Measurements from ENCODE around the gene UROS.

The UROS gene

DNA sequence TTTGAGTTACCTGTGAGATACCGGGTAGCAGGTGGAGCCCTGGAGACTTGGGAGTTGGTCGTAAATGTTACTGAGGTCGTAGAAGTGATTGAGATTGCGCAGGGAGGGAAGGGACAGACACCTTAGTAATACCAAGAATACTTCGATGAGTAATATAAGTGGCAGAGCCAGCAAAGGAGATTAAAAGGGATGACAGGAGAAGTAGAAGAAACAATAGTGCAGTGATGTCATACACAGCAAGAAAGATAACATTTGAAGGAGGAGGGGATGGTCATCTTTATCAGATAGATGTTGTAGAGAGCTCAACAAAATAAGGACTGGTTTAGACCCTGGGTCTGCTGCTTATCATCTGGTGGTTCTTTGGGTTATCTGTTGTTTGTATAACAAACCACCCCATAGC is 5.3 kb upstream of the UROS start:
- DNase-seq (ENCODE audit: low spot score), result no peak

DNA sequence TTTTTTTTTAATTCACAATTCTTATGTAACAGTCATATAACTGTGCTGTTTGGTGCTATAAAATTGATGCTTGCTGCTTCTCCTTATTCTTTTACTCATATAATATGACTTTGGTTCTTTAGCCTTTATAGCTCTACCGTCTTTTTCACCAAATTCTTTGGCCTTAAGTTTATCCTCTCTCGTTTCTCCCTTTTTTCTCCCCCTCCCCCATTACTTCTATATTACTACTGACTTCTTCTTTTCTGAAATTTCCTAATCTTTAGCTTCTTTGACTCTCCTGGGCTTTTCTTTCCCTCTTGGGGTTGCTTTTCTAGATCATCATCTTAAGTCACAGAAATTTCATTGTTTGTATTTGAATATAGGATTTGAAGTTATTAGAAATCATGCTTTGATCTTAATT is 4.1 kb upstream of the UROS start:
- DNase-seq (ENCODE audit: low spot score), result no peak

DNA sequence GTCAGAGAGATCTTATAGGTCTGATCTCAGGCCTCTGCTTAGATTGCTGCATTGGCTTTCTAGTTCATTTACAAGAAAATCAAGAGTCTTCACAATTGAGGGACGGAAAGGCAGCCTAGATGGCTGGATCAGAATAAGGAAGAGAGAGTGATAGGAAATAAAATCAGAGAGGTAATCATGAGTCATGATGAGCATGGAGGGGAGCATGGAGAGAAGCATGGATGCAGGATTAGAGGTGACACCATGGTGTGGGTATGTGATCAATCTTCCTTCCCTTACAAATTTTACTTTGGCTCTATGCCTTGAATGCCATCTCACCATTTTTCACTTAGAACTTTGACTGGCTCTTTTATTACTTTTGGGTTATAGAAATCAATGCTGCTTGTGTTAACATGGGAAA is 1.7 kb upstream of the UROS start:
- DNase-seq (ENCODE audit: low spot score), result no peak

DNA sequence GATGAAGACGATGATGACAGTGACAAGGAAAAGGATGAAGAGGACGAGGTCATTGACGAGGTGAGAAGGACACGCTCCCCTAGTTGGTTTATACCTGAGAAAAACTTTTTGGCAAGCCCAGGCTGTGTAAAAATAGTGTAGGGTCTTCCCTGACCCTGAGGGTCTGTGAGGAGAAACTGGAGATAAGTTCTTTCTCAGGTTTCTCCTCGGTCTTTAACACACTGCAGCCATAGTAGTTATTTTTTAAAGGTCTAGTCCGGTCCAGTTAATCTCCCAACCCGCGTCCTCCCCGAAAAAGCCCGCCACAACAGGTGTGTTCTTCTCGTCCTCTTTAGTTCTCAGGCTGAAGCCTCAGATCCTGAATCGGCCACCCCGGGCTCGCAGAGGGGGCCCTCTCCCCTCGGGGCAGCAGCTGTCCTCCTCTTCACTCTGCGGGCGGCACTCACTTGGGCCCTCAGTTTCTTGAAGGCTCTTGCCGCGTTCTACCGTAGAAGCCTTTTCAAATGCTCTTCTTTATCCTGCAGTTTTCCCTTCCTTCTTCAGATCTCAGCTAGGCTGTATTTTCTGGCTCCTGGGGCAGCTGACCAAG is 699 bp upstream of the UROS start:
- DNase-seq (ENCODE audit: low spot score), result no peak

DNA sequence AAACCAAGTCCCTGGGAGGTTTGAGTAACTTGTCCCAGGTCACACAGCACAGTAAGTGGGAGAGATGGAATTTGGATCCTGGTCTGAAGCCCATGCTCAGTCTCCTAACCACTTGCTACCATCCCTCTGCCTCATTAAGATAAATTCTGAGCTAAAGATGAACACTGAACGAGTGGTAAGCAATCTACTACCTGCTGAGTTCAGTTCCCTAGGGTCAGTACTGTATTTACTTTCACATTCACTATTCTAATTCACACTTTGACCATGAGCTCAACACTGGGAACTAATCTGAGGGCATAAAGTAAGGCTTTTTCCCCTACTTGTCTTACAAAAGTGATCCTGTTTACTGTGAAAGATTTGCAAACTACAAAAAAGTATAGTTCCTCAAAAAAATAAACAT is 2.4 kb downstream of the UROS start:
- no peak for DNase-seq (ENCODE audit: low spot score)

DNA sequence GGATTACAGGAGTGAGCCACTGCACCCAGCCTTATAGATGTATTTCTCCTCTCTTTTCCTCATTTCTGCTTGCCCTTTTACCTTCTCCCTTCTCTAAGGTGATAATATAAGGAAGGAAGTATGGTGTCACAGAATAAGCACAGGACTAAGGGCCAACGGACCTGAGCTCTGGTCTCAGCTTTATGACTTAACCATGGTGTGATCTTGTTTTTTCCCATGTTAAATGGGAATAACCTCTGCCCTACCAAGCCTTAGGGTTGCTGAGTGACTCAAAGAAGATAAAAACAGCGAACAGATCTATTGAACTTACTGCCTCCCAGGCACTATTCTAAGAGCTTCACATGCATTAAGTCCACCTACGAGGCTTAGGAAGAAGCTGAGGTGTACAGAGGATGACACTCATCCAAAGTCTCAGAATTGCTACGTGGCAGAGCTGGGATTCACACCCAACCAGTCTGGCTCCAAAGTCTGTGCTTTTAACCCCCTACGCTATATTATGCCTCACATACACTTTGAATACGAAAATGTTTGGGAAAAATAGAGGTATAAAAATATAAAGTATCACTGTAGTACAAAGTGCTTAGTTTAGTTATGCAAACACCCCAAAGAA is 5.6 kb downstream of the UROS start:
- DNase-seq (ENCODE audit: low spot score), result no peak

DNA sequence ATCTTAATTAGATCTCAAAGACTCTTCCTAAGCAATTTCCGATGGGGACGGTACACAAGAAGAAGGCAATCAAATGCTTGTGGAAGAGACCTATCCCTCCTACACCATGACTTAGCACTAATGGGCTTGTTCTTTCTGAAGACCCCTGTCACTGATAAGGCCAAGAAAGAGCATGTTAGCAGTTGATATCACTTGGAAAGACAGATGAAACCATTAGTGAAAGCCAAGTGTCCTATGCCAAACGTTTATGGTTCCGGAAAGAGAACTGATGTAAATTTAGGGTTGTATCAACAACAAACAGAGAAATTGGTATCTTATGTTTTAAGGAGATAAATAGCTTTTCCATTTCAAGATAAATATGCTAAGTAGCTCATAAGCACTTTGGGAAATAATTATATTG is 6.5 kb downstream of the UROS start:
- no peak for DNase-seq (ENCODE audit: low spot score)

DNA sequence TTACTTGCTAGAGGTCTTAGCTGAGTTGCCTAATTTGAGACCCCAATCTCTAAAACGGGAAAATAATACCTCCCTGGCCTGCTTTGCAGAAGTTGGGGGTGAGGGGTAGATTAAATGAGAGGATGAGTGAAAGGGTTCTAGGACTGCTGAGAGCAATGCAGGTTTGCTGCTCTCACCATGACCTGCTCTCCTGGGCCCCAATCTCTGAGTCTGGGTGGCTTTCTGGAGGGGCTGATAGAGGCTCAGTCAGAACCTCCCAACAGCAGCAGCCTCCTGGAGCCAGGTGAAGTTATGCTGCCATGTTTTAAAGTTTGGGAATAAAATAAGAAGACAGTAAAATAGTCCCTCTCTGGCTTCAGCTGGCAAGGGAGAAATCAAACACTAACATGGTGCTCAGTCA is 7.3 kb downstream of the UROS start:
- no peak for DNase-seq (ENCODE audit: low spot score)

DNA sequence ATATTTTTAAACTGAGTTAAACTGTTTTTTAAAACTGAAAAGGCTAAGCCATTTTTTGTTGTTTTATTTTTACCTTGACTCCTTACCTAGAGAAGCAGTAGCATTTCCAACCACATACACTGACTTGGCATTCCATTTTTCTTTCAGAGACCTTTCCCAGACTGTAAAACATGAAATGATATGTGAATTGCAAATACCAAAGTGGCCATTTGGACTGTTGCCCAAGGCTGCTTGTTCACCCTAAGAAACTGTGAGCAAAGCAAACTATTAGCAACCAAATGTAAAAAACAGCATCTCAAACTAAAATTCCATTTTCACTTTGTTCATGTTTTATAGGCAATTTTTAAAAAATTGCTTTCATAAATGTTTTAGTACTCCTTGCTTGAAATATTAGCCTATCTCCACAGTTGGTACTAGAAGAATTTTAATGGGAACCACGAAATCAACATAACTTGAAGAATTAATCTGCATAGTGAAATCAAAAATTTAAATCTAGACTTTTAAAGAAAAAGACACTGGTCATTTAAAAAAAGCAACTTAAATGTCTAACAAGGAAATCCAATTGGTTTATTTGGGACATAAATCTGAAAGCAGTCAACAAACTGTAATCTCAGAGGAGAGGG is 10.8 kb downstream of the UROS start:
- no peak for DNase-seq (ENCODE audit: low spot score)

DNA sequence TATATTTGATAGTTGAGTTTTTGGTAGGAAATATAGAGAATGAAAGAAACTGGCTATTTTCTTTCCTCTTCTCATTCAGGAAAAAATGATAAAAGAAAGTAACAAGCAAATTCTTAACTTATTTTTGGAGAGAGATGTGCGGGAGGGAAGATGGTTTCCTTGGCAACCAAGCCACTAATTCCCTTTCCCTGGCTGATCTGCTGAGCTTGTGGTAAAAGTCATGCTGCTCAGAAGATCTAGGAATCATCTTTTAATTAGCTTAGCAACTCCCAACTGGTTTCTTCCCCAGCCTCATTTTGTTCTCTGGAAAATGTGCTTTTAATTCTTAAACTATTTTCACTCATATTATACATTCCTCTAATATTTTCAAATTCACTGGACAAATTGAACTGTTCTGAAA is 11.8 kb downstream of the UROS start:
- no peak for DNase-seq (ENCODE audit: low spot score)

DNA sequence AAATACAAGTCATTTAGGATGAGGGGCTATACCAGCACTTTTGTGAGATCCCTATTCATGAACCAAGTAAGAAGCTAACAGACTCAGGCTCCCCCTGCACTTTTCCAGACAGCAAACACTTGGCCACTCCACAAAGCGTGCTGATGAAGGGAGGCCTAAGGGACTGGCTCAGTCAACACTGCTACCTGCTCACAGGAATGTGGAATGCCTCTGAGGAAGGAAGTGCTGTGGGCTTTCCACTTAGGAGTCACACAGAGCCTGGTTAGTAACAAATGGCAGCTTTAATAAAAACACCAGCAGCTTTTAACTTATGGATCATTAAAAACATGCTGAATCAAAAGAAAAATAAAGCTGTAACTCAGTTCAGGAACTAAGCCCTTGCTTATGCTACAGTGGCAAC is 15.0 kb downstream of the UROS start:
- DNase-seq (ENCODE audit: low spot score), result no peak

DNA sequence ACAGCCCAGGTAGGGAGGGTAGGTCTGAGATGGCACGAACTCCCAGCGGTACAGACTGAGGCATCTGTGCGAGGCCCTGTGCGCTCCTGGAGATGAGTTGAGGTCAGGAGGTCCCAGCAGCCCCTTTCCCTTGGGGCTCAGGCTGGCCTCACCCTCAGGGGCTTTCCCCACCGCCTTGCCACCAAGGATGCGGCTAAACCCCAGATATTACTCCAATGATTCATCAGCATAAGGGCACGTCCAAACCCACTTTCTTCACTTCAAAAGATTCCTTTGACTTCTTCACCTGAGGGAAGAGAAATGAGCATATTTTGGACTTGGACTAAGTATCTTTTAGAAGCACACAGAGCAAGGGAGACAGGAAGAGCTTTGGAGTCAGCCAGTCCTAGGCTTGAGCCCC is 20.3 kb downstream of the UROS start:
- no peak for DNase-seq (ENCODE audit: low spot score)

DNA sequence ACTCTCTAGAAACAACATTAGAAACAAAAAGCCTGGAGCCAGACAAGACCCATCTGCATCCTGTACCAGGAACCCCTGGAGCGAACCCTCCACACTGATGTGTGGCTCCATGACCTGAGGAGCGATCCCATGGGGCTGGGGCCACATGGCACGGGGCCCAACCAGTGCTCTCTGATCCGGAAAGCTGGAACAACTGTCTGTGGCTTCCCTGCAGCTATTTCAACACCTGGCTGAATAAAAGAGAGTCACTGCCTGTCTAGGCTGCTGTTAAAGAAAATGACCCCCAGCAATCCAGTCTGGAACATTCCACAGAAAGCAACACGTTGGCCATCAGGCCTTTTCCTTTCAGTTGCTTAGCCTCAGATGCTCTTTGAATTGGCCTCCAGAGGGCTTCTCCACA is 20.9 kb downstream of the UROS start:
- no peak for DNase-seq (ENCODE audit: low spot score)

DNA sequence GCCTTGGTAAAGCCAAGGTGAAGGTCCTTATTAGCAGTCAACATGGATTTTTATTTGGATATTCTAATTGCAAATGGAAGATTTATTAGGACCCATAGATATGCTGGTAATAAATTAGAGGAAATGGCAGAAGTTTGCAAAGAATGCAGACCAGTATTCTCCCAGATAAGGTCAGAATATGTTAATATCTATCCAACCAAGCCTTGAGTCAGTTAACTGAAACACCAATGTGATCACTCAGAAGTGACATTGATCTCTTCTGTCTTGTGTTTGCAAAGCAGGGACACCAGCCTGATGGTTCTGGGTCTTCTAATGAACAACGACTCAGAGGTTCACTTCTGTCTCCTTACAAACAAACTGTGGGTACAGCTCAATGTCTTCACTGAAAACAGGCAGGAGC is 21.5 kb downstream of the UROS start:
- DNase-seq (ENCODE audit: low spot score), result no peak

DNA sequence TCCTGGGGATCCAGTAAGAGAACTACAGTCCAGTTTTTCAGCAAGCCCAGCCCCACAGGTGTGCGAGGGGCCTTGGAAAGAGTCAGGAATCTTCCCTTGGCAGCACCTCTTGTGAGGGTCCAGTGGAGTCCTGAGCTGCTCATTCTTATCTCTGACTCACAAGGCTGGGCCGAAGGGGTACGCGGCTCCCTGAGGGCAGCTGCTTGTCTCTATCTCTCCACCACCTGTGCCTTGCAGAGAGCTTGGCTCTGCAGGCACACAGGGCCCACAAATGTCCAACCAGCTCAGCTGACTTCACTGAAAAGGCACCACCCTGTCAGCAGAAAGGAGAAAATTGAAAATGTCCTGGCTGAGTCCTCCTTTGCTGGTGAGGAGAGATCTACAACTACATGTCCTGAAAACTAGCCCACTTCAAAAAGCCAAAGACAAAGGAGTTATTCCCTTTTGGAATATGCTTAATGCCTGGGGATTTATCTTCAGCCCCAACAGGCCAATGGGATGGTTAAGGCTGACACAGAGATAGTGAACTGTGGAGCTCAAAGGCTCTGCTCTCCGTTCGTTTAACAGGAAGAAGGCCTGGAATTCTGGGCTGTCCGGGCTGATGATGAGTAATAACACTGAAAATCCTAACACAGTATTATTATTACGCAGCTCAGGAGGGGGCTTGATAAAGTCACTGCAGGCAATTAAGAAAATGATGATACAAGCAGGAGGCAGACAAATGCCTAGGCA is 23.4 kb downstream of the UROS start:
- no peak for DNase-seq (ENCODE audit: low spot score)

DNA sequence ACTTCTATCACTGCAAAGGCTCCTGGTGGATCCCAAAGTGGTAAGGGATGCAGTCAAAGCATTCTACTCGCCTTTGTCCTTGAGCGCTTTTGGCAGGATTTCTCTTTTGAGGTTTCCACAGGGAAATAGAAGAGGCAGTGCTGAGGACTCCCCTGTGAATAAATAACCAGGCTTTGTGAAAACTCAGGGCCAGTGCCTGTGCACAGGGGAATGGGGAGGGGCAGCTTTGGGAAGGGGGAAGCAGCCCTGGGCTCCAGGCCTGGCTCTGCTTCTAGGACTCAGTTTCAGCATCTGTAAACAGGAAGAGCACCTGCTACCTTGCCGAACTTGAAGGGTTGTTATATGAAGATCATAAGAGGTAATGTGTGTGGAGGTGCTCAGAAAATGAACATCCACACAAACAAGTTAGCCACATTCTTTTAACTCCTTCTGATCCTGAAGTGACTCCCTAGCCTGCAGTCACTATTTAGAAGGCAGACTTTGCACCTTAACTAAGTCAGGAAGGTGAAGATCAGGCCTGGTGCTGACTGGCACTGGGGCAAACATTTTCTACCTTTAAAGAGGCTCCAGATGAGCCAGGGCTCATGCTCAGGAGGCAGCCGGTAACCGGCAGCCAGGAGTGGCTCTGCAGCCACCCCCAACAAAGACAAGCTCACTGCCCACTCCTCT is 24.9 kb downstream of the UROS start:
- no peak for DNase-seq (ENCODE audit: low spot score)

DNA sequence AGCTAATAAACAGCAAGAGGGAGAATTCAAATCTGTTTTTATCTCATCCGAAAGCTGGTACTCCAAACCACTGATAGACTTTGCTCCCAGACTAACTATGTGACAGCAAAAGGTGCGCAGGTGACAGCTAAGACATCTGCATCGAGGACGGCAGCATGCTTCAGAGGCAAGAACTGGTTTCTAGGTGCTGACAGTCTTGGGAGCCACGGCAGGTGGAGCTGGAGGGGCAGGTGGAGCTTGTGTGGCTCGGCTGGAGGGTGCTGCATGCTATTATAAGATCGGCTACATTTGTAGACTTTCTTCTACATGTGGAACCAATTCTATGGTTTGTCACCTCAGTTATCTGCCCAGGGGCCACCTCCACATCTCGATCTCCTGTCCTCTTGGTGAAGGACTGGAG is 25.6 kb downstream of the UROS start:
- no peak for DNase-seq (ENCODE audit: low spot score)

DNA sequence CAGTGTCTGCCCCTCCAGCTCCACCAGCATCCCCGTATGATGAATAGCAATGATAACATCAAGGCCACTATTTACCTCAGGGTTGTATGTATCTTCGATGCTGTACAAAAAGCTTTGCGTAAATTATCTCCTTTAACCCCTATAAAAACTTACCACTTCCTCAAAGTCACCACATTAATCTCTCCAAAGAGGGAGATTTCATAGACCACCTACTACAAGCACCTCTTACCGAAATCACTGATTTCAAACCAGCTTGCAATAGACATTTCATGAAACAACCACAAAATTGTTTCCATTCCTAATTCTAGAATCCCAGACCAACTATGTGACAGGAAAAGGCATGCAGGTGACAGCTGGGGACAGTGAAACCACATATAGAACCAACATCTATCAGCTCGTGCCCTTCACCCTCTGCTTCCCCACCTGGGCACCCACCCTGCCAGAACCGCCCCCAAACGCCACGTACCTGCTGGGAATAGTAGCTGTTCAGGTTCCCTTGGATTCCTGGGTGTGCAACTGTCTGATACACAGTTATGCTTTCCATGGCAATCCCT is 27.3 kb downstream of the UROS start:
- DNase-seq (ENCODE audit: low spot score), result no peak

DNA sequence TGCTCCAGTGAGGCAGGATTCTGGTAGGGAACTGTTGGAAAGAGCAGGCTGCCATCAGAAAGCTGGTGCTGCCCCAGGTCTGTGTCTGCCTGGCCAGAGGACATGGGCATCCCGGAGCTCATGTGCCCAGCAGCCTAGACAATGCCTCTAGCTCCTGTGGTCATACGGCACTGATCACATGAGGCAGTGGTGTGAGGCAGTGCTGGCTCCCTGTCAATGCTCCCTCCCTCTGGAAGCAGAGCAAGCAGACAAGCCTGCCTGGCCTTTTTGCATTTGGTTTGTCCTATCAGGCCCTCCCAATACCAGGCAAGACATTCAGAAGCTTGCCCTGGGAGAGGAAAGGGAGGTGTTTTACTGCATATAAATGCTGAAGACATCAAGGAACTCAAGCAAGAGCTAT is 27.9 kb downstream of the UROS start:
- peak; percentile 95 for DNase-seq (ENCODE audit: low spot score)

DNA sequence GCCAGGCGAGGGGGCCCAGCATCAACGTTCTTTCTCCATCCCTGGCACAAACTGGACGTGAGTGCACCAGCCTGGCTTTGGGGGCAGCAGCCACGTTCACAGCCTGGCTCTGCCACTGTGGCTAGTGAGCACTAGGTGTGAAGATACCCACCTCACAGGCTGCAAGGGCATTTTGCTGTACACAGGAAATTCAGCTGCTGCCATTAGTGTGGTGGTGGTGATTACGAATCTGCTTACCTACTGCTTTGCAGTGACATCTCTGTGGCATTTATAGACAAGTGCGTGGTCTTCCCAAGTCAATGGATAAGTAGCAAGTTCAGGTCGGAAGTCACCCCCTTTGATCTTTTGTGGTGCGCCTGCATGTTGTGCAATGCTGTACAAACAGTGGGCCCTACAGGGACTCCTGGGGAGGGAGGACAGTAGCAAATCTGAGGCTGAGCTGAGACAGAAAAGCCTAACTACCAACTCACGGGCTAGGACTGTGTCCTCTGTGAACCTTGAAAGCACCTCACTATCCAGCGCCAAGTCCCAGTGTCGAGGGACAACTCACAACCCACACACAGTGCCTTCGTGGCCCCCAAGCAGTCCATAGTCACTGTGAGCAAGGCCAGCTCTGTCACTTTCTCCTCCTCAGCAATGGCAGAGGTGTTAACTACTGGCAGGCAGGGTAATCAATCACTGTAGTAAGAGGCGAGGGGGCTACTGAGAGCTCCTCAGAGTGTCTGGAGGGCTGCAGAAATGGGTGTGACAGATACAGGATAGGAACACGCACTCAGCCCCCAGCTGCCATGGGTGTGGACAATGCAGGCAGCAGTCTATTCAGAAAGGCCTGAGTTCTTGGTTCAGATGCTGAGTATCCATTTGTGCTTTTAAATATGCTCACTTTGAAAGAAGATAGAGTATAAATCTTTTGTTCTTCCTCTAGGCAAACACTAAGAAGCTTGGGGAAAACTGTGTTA is 30.4 kb downstream of the UROS start:
- no peak for DNase-seq (ENCODE audit: low spot score)
